ENCODE measurements around the gene ACAP3.

ACAP3 gene

DNA sequence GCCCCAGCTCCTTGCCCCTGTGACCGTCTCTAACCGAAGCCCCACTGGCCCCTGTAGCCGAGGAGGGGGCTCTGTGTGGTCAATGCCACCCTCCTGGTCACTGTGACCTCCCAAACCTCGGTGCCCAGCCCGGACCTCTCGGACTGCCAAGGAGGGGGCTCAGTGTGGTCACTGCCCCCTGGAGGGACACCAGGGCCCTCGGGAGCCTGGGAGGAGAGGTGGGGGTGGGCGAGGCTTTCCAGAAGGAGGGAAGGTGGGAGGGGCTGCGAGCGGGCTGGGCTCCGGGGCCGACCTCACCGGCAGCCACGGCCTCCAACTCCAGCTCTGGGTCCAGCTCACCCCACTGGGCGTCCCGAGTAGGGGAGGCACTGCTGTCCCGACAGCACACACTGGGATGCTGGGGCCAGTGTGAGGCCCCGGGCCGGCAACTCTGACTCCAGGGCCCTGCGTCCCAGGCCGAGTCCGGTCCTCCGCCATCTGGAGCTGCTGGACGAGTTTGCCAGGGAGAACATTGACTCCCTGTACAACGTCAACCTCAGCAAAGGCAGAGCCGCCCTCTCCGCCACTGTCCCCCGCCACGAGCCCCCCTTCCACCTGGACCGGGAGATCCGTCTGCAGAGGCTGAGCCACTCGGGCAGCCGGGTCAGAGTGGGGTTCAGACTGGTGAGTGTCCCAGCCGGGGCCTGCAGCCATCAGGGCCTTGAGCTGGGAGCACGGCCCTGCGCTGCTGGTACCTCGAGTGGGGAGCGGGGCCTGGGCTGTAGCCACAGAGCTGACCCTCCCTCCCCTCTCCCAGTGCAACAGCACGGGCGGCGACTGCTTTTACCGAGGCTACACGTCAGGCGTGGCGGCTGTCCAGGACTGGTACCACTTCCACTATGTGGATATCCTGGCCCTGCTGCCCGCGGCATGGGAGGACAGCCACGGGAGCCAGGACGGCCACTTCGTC, 21.1 kb downstream of the ACAP3 start:
- H4K20me1 ChIP-seq (ENCODE audit: insufficient read depth, low read length): no peaks in the 10 kb centered on the region
- DNase-seq: no peak
- H3K4me2 ChIP-seq (ENCODE audit: low read depth, low read length): no peak overlapping the region
- H3K36me3 ChIP-seq (replicated peaks; ENCODE audit: insufficient read depth, low read length): no peaks in the 10 kb centered on the region
- H3K27ac ChIP-seq (ENCODE audit: low read length): no peak overlapping the region
- no peaks in the 10 kb centered on the region for H3K9me3 ChIP-seq (replicated peaks; ENCODE audit: insufficient read depth, low read length)
- TF ChIP-seq EZH2phosphoT487 (IDR thresholded peaks at IDR 0.05; ENCODE audit: low read length) (no peak), EZH2 (optimal IDR thresholded peaks at IDR 0.05; ENCODE audit: low read depth, low read length) (no peak)
- TF ChIP-seq, protein P1, sequence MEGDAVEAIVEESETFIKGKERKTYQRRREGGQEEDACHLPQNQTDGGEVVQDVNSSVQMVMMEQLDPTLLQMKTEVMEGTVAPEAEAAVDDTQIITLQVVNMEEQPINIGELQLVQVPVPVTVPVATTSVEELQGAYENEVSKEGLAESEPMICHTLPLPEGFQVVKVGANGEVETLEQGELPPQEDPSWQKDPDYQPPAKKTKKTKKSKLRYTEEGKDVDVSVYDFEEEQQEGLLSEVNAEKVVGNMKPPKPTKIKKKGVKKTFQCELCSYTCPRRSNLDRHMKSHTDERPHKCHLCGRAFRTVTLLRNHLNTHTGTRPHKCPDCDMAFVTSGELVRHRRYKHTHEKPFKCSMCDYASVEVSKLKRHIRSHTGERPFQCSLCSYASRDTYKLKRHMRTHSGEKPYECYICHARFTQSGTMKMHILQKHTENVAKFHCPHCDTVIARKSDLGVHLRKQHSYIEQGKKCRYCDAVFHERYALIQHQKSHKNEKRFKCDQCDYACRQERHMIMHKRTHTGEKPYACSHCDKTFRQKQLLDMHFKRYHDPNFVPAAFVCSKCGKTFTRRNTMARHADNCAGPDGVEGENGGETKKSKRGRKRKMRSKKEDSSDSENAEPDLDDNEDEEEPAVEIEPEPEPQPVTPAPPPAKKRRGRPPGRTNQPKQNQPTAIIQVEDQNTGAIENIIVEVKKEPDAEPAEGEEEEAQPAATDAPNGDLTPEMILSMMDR (IDR thresholded peaks at IDR 0.05; ENCODE audit: low read length): no peak
- H3K27me3 ChIP-seq (replicated peaks; ENCODE audit: insufficient read depth, low read length): peaks cover 40% of the 10 kb centered on the region
- no peak overlapping the region for H2AFZ ChIP-seq (ENCODE audit: low read length)
- H3K4me3 ChIP-seq (ENCODE audit: low read length): no peak overlapping the region
- no peaks in the 10 kb centered on the region for H3K79me2 ChIP-seq (ENCODE audit: low read length)
- H3K4me1 ChIP-seq (ENCODE audit: low read length): no peaks in the 10 kb centered on the region
- no peaks in the 10 kb centered on the region for H3F3A ChIP-seq (ENCODE audit: insufficient read depth, low read length)
- no peak overlapping the region for H3K9ac ChIP-seq (ENCODE audit: low read length)
- H3K9me2 ChIP-seq (replicated peaks; ENCODE audit: insufficient read depth, low read length): no peaks in the 10 kb centered on the region

DNA sequence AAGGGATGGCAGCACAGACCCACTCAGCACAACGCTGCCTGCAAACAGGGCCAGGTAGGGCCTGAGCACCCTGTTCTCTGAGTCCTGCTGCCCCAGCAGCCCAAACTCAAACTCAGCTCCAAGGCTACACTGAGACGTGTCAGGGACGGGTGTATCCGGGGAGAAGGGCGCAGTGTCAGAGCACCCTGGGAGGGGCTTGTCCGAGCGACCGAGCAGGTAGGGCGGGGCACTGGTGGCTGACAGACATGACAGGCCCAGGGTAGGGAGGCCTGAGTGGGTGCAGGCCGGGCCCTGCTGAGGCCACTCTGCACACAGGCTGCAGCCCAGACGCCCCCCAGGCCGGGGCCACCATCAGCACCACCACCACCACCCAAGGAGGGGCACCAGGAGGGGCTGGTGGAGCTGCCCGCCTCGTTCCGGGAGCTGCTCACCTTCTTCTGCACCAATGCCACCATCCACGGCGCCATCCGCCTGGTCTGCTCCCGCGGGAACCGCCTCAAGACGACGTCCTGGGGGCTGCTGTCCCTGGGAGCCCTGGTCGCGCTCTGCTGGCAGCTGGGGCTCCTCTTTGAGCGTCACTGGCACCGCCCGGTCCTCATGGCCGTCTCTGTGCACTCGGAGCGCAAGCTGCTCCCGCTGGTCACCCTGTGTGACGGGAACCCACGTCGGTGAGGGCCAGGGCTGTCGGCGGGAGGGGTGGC, 22.0 kb downstream of the ACAP3 start:
- Histone ChIP-seq H3K9me2 (replicated peaks; ENCODE audit: insufficient read depth, low read length) (no peaks in the 10 kb centered on the region), H3K4me2 (ENCODE audit: low read depth, low read length) (no peak overlapping the region), H3K4me1 (ENCODE audit: low read length) (no peaks in the 10 kb centered on the region), H3K27me3 (replicated peaks; ENCODE audit: insufficient read depth, low read length) (peaks cover 49% of the 10 kb centered on the region), H2AFZ (ENCODE audit: low read length) (no peak overlapping the region), H3K36me3 (replicated peaks; ENCODE audit: insufficient read depth, low read length) (no peaks in the 10 kb centered on the region), H3K27ac (ENCODE audit: low read length) (no peak overlapping the region), H3K9ac (ENCODE audit: low read length) (no peak overlapping the region), H3F3A (ENCODE audit: insufficient read depth, low read length) (no peaks in the 10 kb centered on the region), H4K20me1 (ENCODE audit: insufficient read depth, low read length) (no peaks in the 10 kb centered on the region), H3K9me3 (replicated peaks; ENCODE audit: insufficient read depth, low read length) (no peaks in the 10 kb centered on the region), H3K79me2 (ENCODE audit: low read length) (no peaks in the 10 kb centered on the region), H3K4me3 (ENCODE audit: low read length) (no peak overlapping the region)
- no peak for TF ChIP-seq EZH2 (optimal IDR thresholded peaks at IDR 0.05; ENCODE audit: low read depth, low read length)
- TF ChIP-seq EZH2phosphoT487 (IDR thresholded peaks at IDR 0.05; ENCODE audit: low read length): no peak
- TF ChIP-seq, protein P1 (IDR thresholded peaks at IDR 0.05; ENCODE audit: low read length): no peak
- no peak for DNase-seq

DNA sequence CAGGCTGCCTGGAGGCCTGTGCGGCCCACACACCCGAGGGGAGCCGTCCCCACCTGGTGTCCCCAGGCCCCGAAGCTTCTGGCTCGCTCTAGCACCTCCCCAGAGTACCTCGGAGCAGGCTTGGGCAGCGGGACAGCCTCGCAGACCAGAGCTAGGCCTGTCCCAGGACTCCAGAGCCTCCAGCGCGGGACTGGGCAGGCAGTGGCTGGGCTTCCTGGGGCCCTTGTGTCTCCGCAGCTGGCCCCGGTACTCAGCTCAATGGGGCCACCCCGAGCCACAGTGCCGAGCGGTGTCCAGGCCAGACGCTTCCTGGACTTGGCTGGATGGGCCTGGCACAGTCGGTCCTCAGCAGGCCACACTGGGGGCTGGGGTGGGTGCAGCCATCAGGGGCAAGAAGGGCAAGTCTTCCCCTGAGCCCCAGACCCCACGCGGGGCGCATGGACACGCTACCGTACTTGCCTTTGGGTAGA, 22.6 kb downstream of the ACAP3 start:
- H3K27me3 ChIP-seq (replicated peaks; ENCODE audit: insufficient read depth, low read length): peaks cover 55% of the 10 kb centered on the region
- H2AFZ ChIP-seq (ENCODE audit: low read length): no peak overlapping the region
- no peak for DNase-seq
- TF ChIP-seq EZH2phosphoT487 (IDR thresholded peaks at IDR 0.05; ENCODE audit: low read length) (no peak), EZH2 (optimal IDR thresholded peaks at IDR 0.05; ENCODE audit: low read depth, low read length) (no peak)
- TF ChIP-seq, protein P1 (IDR thresholded peaks at IDR 0.05; ENCODE audit: low read length): no peak
- H3K9me2 ChIP-seq (replicated peaks; ENCODE audit: insufficient read depth, low read length): no peaks in the 10 kb centered on the region
- no peaks in the 10 kb centered on the region for H3F3A ChIP-seq (ENCODE audit: insufficient read depth, low read length)
- no peak overlapping the region for H3K4me2 ChIP-seq (ENCODE audit: low read depth, low read length)
- no peak overlapping the region for H3K27ac ChIP-seq (ENCODE audit: low read length)
- H3K36me3 ChIP-seq (replicated peaks; ENCODE audit: insufficient read depth, low read length): no peaks in the 10 kb centered on the region
- no peak overlapping the region for H3K9ac ChIP-seq (ENCODE audit: low read length)
- no peaks in the 10 kb centered on the region for H3K79me2 ChIP-seq (ENCODE audit: low read length)
- no peaks in the 10 kb centered on the region for H3K9me3 ChIP-seq (replicated peaks; ENCODE audit: insufficient read depth, low read length)
- no peak overlapping the region for H3K4me3 ChIP-seq (ENCODE audit: low read length)
- no peaks in the 10 kb centered on the region for H3K4me1 ChIP-seq (ENCODE audit: low read length)
- H4K20me1 ChIP-seq (ENCODE audit: insufficient read depth, low read length): no peaks in the 10 kb centered on the region

Data from MM.1S (cell line).